Ovary (tissue), 3 donors: ENCODE data around the gene BRINP3.

ENCODE experiments used
- CTCF ChIP-seq, 3 donors: fragments of 450-650 bp in 2 of 3; fragments of 200-600 bp in 1 of 3; IDR thresholded peaks; one replicate each; pipeline versions ENCODE4 v1.5.1 to v1.8.0; 2016 to 2022; ENCODE audit warnings: antibody characterized with exemption in 3 of 3, mild to moderate bottlenecking in 1 of 3
- EP300 ChIP-seq: sonication (generic); formaldehyde crosslinking; IDR thresholded peaks from one replicate; pipeline ENCODE4 v1.6.1; 2017; ENCODE audit warnings: antibody characterized with exemption
- POLR2A ChIP-seq: fragments of 450-650 bp; IDR thresholded peaks from one replicate; pipeline ENCODE4 v1.6.1; 2017; ENCODE audit warnings: antibody characterized with exemption, mild to moderate bottlenecking, moderate library complexity
- donor health status: DM: no; HTN: no; CAD: no.

DNA sequence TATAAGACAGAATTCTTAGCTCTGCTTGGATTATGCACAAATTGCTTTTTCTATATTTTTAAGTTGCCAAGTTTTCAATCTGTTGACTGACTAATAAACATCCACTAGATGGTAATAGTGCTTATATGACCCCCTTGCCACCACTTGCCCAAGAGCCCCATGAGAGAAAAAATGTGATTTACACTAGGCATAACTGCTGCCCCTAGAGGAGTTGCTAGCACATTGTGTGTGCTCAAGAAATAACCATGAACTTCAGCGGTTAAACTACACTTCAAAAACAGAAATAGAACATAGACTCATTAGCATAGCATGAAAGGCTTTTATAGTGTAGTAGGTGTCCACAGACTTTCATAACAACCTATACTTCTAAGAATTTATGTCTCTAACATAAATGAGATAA lies 61.4 kb downstream of the BRINP3 start:
- TF ChIP-seq CTCF (IDR thresholded peaks at IDR 0.05), result no peak
- TF ChIP-seq EP300, result no peak
- TF ChIP-seq POLR2A, result no peak
